ENCODE measurements around the gene TEAD1.

GRCh38 chr11:12666915-12667314 lies 7.3 kb upstream of the TEAD1 start:
- TF ChIP-seq CTCF (optimal IDR thresholded peaks at IDR 0.05 in 1 of 3, IDR thresholded peaks at IDR 0.05 in 1 of 3, conservative IDR thresholded peaks at IDR 0.05 in 1 of 3; ENCODE audit: extremely low read depth in 1 of 3, insufficient read depth in 2 of 3, low read length in 3 of 3), result no peak
- no peak for TF ChIP-seq EZH2 (IDR thresholded peaks at IDR 0.05; ENCODE audit: low read length)
